Trophoblast cell (in vitro differentiated cells and primary cell): ENCODE measurements around the gene RAB29.
A peak's percentile ranks its signal among the peaks of the same experiment; 100 is the strongest.

Source experiments
- DNase-seq, 2 donors: peaks; one replicate each; pipeline ENCODE4 v3.0.0-alpha.2; 2016
- H2AFZ ChIP-seq: 2 replicates; pipeline ENCODE4 v1.6.1; 2013; ENCODE audit warnings: low read length, moderate library complexity, mild to moderate bottlenecking; ENCODE audit not compliant: insufficient read depth, poor library complexity
- H2AK5ac ChIP-seq: 2 replicates; pipeline ENCODE4 v1.6.1; 2013; ENCODE audit warnings: mild to moderate bottlenecking, low read length
- H2BK120ac ChIP-seq: 2 replicates; pipeline ENCODE4 v1.6.1; 2013; ENCODE audit warnings: low read length, mild to moderate bottlenecking, moderate library complexity; ENCODE audit not compliant: insufficient read depth, poor library complexity
- H2BK12ac ChIP-seq: 2 replicates; pipeline ENCODE4 v1.6.1; 2013; ENCODE audit warnings: mild to moderate bottlenecking, low read length, moderate library complexity
- H2BK5ac ChIP-seq: 2 replicates; pipeline ENCODE4 v1.6.1; 2013; ENCODE audit warnings: low read length, low read depth, moderate library complexity, mild to moderate bottlenecking; ENCODE audit not compliant: poor library complexity
- H3K14ac ChIP-seq: 2 replicates; pipeline ENCODE4 v1.6.1; 2013; ENCODE audit warnings: mild to moderate bottlenecking, low read length
- H3K18ac ChIP-seq: 2 replicates; pipeline ENCODE4 v1.6.1; 2013; ENCODE audit warnings: mild to moderate bottlenecking, low read length
- H3K23ac ChIP-seq: 2 replicates; pipeline ENCODE4 v1.6.1; 2013; ENCODE audit warnings: low read length
- H3K27ac ChIP-seq: 2 replicates; pipeline ENCODE4 v1.5.1; 2013; ENCODE audit warnings: low read depth, mild to moderate bottlenecking, inconsistent platforms, low read length, moderate library complexity
- H3K27me3 ChIP-seq: 2 replicates; pipeline ENCODE4 v1.6.1; 2013; ENCODE audit warnings: inconsistent platforms, mild to moderate bottlenecking, low read length, moderate library complexity; ENCODE audit not compliant: insufficient read depth
- H3K36me3 ChIP-seq, 2 experiments: 1 replicate in 1 of 2; 2 replicates in 1 of 2; pipeline ENCODE4 v1.6.1; 2013; ENCODE audit warnings: low read length in 2 of 2, mild to moderate bottlenecking in 2 of 2, moderate library complexity in 1 of 2; ENCODE audit not compliant: insufficient read depth in 2 of 2, control insufficient read depth in 1 of 2
- H3K4ac ChIP-seq: 2 replicates; pipeline ENCODE4 v1.6.1; 2013; ENCODE audit warnings: low read depth, mild to moderate bottlenecking, low read length, moderate library complexity
- H3K4me1 ChIP-seq, 2 experiments: 1 replicate in 1 of 2; 2 replicates in 1 of 2; pipeline ENCODE4 v1.6.1; 2013; ENCODE audit warnings: low read length in 2 of 2, mild to moderate bottlenecking in 2 of 2, moderate library complexity in 1 of 2; ENCODE audit not compliant: insufficient read depth in 2 of 2, control insufficient read depth in 1 of 2
- H3K4me2 ChIP-seq: 2 replicates; pipeline ENCODE4 v1.6.1; 2013; ENCODE audit warnings: inconsistent platforms, mild to moderate bottlenecking, low read length, moderate library complexity
- H3K4me3 ChIP-seq: 2 replicates; pipeline ENCODE4 v1.5.1; 2013; ENCODE audit warnings: mild to moderate bottlenecking, low read depth, low read length, inconsistent platforms
- H3K79me1 ChIP-seq: one replicate; pipeline ENCODE4 v1.6.1; 2013; ENCODE audit warnings: low read length
- H3K79me2 ChIP-seq: 2 replicates; pipeline ENCODE4 v1.6.1; 2013; ENCODE audit warnings: low read length, mild to moderate bottlenecking; ENCODE audit not compliant: control insufficient read depth, insufficient read depth, poor library complexity
- H3K9ac ChIP-seq: 2 replicates; pipeline ENCODE4 v1.6.1; 2013; ENCODE audit warnings: mild to moderate bottlenecking, low read length
- H3K9me3 ChIP-seq: 2 replicates; pipeline ENCODE4 v1.6.1; 2013; ENCODE audit warnings: low read depth, mild to moderate bottlenecking, control low read depth, inconsistent platforms, low read length; ENCODE audit not compliant: insufficient read depth
- H4K12ac ChIP-seq: 2 replicates; pipeline ENCODE4 v1.6.1; 2013; ENCODE audit warnings: low read depth, mild to moderate bottlenecking, low read length, moderate library complexity
- H4K8ac ChIP-seq: 2 replicates; pipeline ENCODE4 v1.6.1; 2013; ENCODE audit warnings: low read depth, mild to moderate bottlenecking, low read length, moderate library complexity
- H4K91ac ChIP-seq: one replicate; pipeline ENCODE4 v1.6.1; 2013; ENCODE audit warnings: low read depth, mild to moderate bottlenecking, low read length, moderate library complexity
- WGBS: extraction: QIAGEN DNeasy Blood & Tissue Kit; methylation state at CpG from one replicate; pipeline ENCODE4 v1.1.7; 2013; ENCODE audit warnings: missing lambda C conversion rate; ENCODE audit not compliant: insufficient read length, insufficient coverage; ENCODE audit errors: extremely low coverage; 5-methylcytosine and 5-hydroxymethylcytosine counted together

Gene RAB29

GRCh38 chr1:205770618-205771017 is 4.7 kb downstream of the RAB29 start:
- no peak overlapping the region for H2AFZ ChIP-seq
- no peaks in the 10 kb centered on the region for H3K27me3 ChIP-seq
- no peak overlapping the region for H3K27ac ChIP-seq
- H2AK5ac ChIP-seq = no peak overlapping the region
- H3K79me1 ChIP-seq = peaks cover 3% of the 10 kb centered on the region
- peak; percentile 26 to 40 for DNase-seq
- no peak overlapping the region for H3K23ac ChIP-seq
- no peak overlapping the region for H3K18ac ChIP-seq
- H3K14ac ChIP-seq = no peak overlapping the region
- no peaks in the 10 kb centered on the region for H3K79me2 ChIP-seq
- no peak overlapping the region for H3K4ac ChIP-seq
- H4K12ac ChIP-seq = no peak overlapping the region
- H3K4me1 ChIP-seq = peaks cover 0 to 12% of the 10 kb centered on the region in 2 experiments
- no peak overlapping the region for H2BK12ac ChIP-seq
- no peak overlapping the region for H2BK120ac ChIP-seq
- no peak overlapping the region for H2BK5ac ChIP-seq
- H3K36me3 ChIP-seq = no peaks in the 10 kb centered on the region
- no peak overlapping the region for H3K4me3 ChIP-seq
- H3K9ac ChIP-seq = no peak overlapping the region
- H4K8ac ChIP-seq = no peak overlapping the region
- no peak overlapping the region for H4K91ac ChIP-seq
- no CpG with 5 or more reads among the region's 4 CpGs for WGBS
- no peak overlapping the region for H3K4me2 ChIP-seq
- H3K9me3 ChIP-seq = no peaks in the 10 kb centered on the region

- Histone ChIP-seq H3K79me1 (no peaks in the 10 kb centered on the region), H3K23ac (no peak overlapping the region), H3K9ac (no peak overlapping the region), H3K18ac (no peak overlapping the region), H3K4me2 (no peak overlapping the region), H3K9me3 (no peaks in the 10 kb centered on the region), H3K79me2 (no peaks in the 10 kb centered on the region), H3K4ac (no peak overlapping the region), H3K27ac (no peak overlapping the region), H2AK5ac (no peak overlapping the region), H4K8ac (no peak overlapping the region), H2BK120ac (no peak overlapping the region), H4K91ac (no peak overlapping the region), H2AFZ (no peak overlapping the region), H2BK5ac (no peak overlapping the region), H3K4me3 (no peak overlapping the region), H3K36me3 (no peaks in the 10 kb centered on the region), H4K12ac (no peak overlapping the region), H2BK12ac (no peak overlapping the region), H3K4me1 (peaks cover 0 to 11% of the 10 kb centered on the region in 2 experiments), H3K27me3 (no peaks in the 10 kb centered on the region), H3K14ac (no peak overlapping the region)
- no CpG with 5 or more reads among the region's 8 CpGs for WGBS
- peak in 1 of 2 donors; percentile 22 for DNase-seq
These were observed 5.5 kb downstream of the RAB29 start for GRCh38 chr1:205769641-205770365.

GRCh38 chr1:205767248-205767647 is 8.0 kb downstream of the RAB29 start:
- no peak overlapping the region for H3K18ac ChIP-seq
- H3K23ac ChIP-seq = no peak overlapping the region
- H2AK5ac ChIP-seq = no peak overlapping the region
- H2BK5ac ChIP-seq = no peak overlapping the region
- no peak overlapping the region for H3K4me2 ChIP-seq
- no peak overlapping the region for H2AFZ ChIP-seq
- no peak overlapping the region for H3K9ac ChIP-seq
- H3K14ac ChIP-seq = no peak overlapping the region
- no peaks in the 10 kb centered on the region for H3K79me1 ChIP-seq
- peaks cover 0 to 5% of the 10 kb centered on the region in 2 experiments for H3K4me1 ChIP-seq
- H4K91ac ChIP-seq = no peak overlapping the region
- H3K79me2 ChIP-seq = no peaks in the 10 kb centered on the region
- H2BK120ac ChIP-seq = no peak overlapping the region
- WGBS = no CpG with 5 or more reads among the region's 3 CpGs
- no peaks in the 10 kb centered on the region for H3K27me3 ChIP-seq
- H3K36me3 ChIP-seq = no peaks in the 10 kb centered on the region
- no peak overlapping the region for H3K4ac ChIP-seq
- H3K4me3 ChIP-seq = no peak overlapping the region
- H2BK12ac ChIP-seq = no peak overlapping the region
- DNase-seq = no peak
- H3K27ac ChIP-seq = no peak overlapping the region
- no peaks in the 10 kb centered on the region for H3K9me3 ChIP-seq
- H4K8ac ChIP-seq = no peak overlapping the region
- no peak overlapping the region for H4K12ac ChIP-seq

GRCh38 chr1:205766570-205766969 is 8.7 kb downstream of the RAB29 start:
- Histone ChIP-seq H3K23ac (no peak overlapping the region), H2BK120ac (no peak overlapping the region), H3K79me1 (no peaks in the 10 kb centered on the region), H2AFZ (no peak overlapping the region), H3K27me3 (no peaks in the 10 kb centered on the region), H3K4me1 (peaks cover 0 to 5% of the 10 kb centered on the region in 2 experiments), H3K4me3 (no peak overlapping the region), H2BK12ac (no peak overlapping the region), H3K4me2 (no peak overlapping the region), H2AK5ac (no peak overlapping the region), H3K14ac (no peak overlapping the region), H3K36me3 (no peaks in the 10 kb centered on the region), H3K9ac (no peak overlapping the region), H3K27ac (no peak overlapping the region), H3K9me3 (no peaks in the 10 kb centered on the region), H4K91ac (no peak overlapping the region), H3K4ac (no peak overlapping the region), H4K8ac (no peak overlapping the region), H2BK5ac (no peak overlapping the region), H3K79me2 (no peaks in the 10 kb centered on the region), H3K18ac (no peak overlapping the region), H4K12ac (no peak overlapping the region)
- no CpG with 5 or more reads among the region's 3 CpGs for WGBS
- no peak for DNase-seq
